Endothelial cell of umbilical vein (primary cell): ENCODE data around the gene MTSS2. TPM values are rescaled to one million over a fixed set of nuclear protein-coding genes. Genes with fewer than 3 reads are reported as not detected.

Source experiments
- BruUV-seq: library from RNA; stranded (reverse); fragments of 400-500 nt; replicated peaks from 2 replicates; lab custom pipeline; 2021; lab: Mats Ljungman, UMichigan
- CTCF ChIA-PET: fragments of 300-600, 350-600 bp; sonication (Branson Sonifier 250); formaldehyde crosslinking; loops from one replicate; lab custom pipeline; 2021; ENCODE audit warnings: antibody characterized with exemption, inconsistent platforms; lab: Charles Lee
- POLR2A ChIA-PET: fragments of 300-600, 350-600 bp; sonication (Branson Sonifier 250); formaldehyde crosslinking; loops from one replicate; lab custom pipeline; 2021; ENCODE audit warnings: antibody characterized with exemption, inconsistent platforms; lab: Charles Lee
- DNase-seq: peaks from one replicate; pipeline ENCODE4 v3.0.0-alpha.2; 2011; ENCODE audit warnings: low read depth, low spot score
- FAIRE-seq: peaks from 2 replicates; lab custom pipeline; 2011; peaks lifted over from hg19 to GRCh38; lab: Jason Lieb, UNC
- H2AFZ ChIP-seq: 2 replicates; pipeline ENCODE4 v1.6.0; 2012; ENCODE audit warnings: low read depth, low read length, control low read depth, inconsistent platforms
- H3K27ac ChIP-seq: 2 replicates; pipeline ENCODE4 v1.5.1; 2011; ENCODE audit warnings: low read depth, mild to moderate bottlenecking, control low read depth, low read length, moderate library complexity; ENCODE audit not compliant: insufficient read depth
- H3K27me3 ChIP-seq, 2 experiments: 2 replicates each; pipeline versions ENCODE4 v1.6.0 to v1.6.1; 2011; ENCODE audit warnings: low read length in 2 of 2, mixed read lengths in 1 of 2; ENCODE audit not compliant: control insufficient read depth in 2 of 2, insufficient read depth in 2 of 2
- H3K36me3 ChIP-seq, 2 experiments: 2 replicates in 1 of 2; 3 replicates in 1 of 2; pipeline ENCODE4 v1.5.1; 2011; ENCODE audit warnings: low read length in 2 of 2, mild to moderate bottlenecking in 1 of 2, moderate library complexity in 1 of 2; ENCODE audit not compliant: control insufficient read depth in 2 of 2, insufficient read depth in 2 of 2; ENCODE audit errors: extremely low read depth in 1 of 2
- H3K4me1 ChIP-seq: 3 replicates; pipeline ENCODE4 v1.5.1; 2011; ENCODE audit warnings: mild to moderate bottlenecking, low read length; ENCODE audit not compliant: control insufficient read depth, insufficient read depth; ENCODE audit errors: extremely low read depth
- H3K4me2 ChIP-seq: 2 replicates; pipeline ENCODE4 v1.6.1; 2011; ENCODE audit warnings: low read length, control low read depth, mixed read lengths; ENCODE audit not compliant: insufficient read depth
- H3K4me3 ChIP-seq, 3 experiments: fragments of 200-600 bp in 1 of 3; sonication (generic), shearing (Covaris generic) in 1 of 3; replicated peaks in 1 of 3; 2 replicates each; pipeline ENCODE4 v1.5.1; 2011 to 2016; ENCODE audit warnings: control low read depth in 3 of 3, low read length in 3 of 3, mild to moderate bottlenecking in 2 of 3, inconsistent platforms in 1 of 3, low read depth in 1 of 3, moderate library complexity in 1 of 3; ENCODE audit not compliant: insufficient read depth in 1 of 3
- H3K79me2 ChIP-seq: 2 replicates; pipeline ENCODE4 v1.6.0; 2012; ENCODE audit warnings: low read length, inconsistent platforms; ENCODE audit not compliant: control insufficient read depth, insufficient read depth
- H3K9ac ChIP-seq: replicated peaks from 2 replicates; pipeline ENCODE3; 2011; ENCODE audit warnings: low read length, control low read depth; ENCODE audit not compliant: insufficient read depth; ENCODE audit errors: extremely low read depth
- H3K9me1 ChIP-seq: replicated peaks from 3 replicates; pipeline ENCODE4 v1.6.0; 2011; ENCODE audit warnings: mild to moderate bottlenecking, low read length; ENCODE audit not compliant: control insufficient read depth, insufficient read depth; ENCODE audit errors: extremely low read depth
- H3K9me3 ChIP-seq: replicated peaks from 2 replicates; pipeline ENCODE4 v1.5.1; 2012; ENCODE audit warnings: low read length, inconsistent platforms; ENCODE audit not compliant: control insufficient read depth, insufficient read depth
- H4K20me1 ChIP-seq: replicated peaks from 2 replicates; pipeline ENCODE3; 2011; ENCODE audit warnings: mild to moderate bottlenecking, low read length; ENCODE audit not compliant: control insufficient read depth, insufficient read depth; ENCODE audit errors: extremely low read depth
- EZH2 ChIP-seq: IDR thresholded peaks from 2 replicates; pipeline ENCODE4 v1.6.1; 2012; ENCODE audit warnings: borderline replicate concordance, low read depth, mild to moderate bottlenecking, moderate library complexity, low read length, inconsistent platforms; ENCODE audit not compliant: severe bottlenecking
- FOS ChIP-seq: IDR thresholded peaks from 2 replicates; pipeline ENCODE4 v1.6.1; 2011; ENCODE audit warnings: mild to moderate bottlenecking, low read length, moderate library complexity, borderline replicate concordance; ENCODE audit not compliant: insufficient read depth
- GATA2 ChIP-seq: IDR thresholded peaks from 2 replicates; pipeline ENCODE4 v1.7.0; 2011; ENCODE audit warnings: low read depth, mild to moderate bottlenecking, moderate library complexity, mixed read lengths, low read length; ENCODE audit not compliant: insufficient read length, insufficient read depth
- JUN ChIP-seq: IDR thresholded peaks from 2 replicates; pipeline ENCODE4 v1.6.1; 2011; ENCODE audit warnings: borderline replicate concordance, low read depth; ENCODE audit not compliant: insufficient read length, insufficient read depth
- MYC ChIP-seq: IDR thresholded peaks from one replicate; pipeline ENCODE4 v1.6.1; 2011; ENCODE audit warnings: mild to moderate bottlenecking, low read depth, low read length
- POLR2A ChIP-seq: IDR thresholded peaks from 2 replicates; pipeline ENCODE4 v1.6.1; 2012; ENCODE audit warnings: low read depth, mild to moderate bottlenecking, control low read depth, low read length
- POLR2AphosphoS5 ChIP-seq: IDR thresholded peaks from 2 replicates; pipeline ENCODE4 v1.6.1; 2012; ENCODE audit warnings: low read depth, mild to moderate bottlenecking, control low read depth, low read length, moderate library complexity; ENCODE audit not compliant: insufficient read depth
- dilution Hi-C: fragments of 300-500 bp; cut with MboI; formaldehyde crosslinking; loops from one replicate; pipeline ENCODE4 v1.15.0; 2019; ENCODE audit warnings: low sequenced_read_pairs; ENCODE audit not compliant: extremely low pct_ligation_motif_present
- intact Hi-C: fragments of 100-400 bp; cut with micrococcal nuclease; formaldehyde crosslinking; loops from one replicate; pipeline ENCODE4 v1.10.0; 2022
- polyA plus RNA-seq, 4 experiments: library from polyadenylated mRNA; depleted of rRNA in 3 of 4; stranded (reverse) in 3 of 4; unstranded in 1 of 4; fragments of >200 nt; gene quantifications; 2 replicates each; pipeline versions ENCODE4 v1.2.1 to v1.2.3, GENCODE V29; 2011 to 2012; ENCODE audit warnings: missing spikeins in 1 of 4
- total RNA-seq: library from RNA; stranded (reverse); gene quantifications from 2 replicates; pipeline ENCODE4 v1.2.3, GENCODE V29; 2021
- TF ChIP-seq, protein P1 (sequence below): IDR thresholded peaks from 2 replicates; pipeline ENCODE4 v1.6.1; 2011; ENCODE audit not compliant: insufficient read depth, insufficient read length
- TF ChIP-seq, protein P2 (sequence below), 2 donors: IDR thresholded peaks; 1 replicate in 1 of 2; 2 replicates in 1 of 2; pipeline ENCODE4 v1.5.1; 2011; ENCODE audit warnings: low read length in 2 of 2, mild to moderate bottlenecking in 2 of 2, moderate library complexity in 2 of 2, control low read depth in 1 of 2, inconsistent platforms in 1 of 2, low read depth in 1 of 2; ENCODE audit not compliant: insufficient read depth in 1 of 2; ENCODE audit errors: extremely low read depth in 1 of 2

Gene MTSS2
- total and polyA plus RNA-seq, 2 donors (not counting 3 experiments of a cell fraction or from before 2014, with no cell fraction given): 38.4 to 42.3 TPM

DNA sequence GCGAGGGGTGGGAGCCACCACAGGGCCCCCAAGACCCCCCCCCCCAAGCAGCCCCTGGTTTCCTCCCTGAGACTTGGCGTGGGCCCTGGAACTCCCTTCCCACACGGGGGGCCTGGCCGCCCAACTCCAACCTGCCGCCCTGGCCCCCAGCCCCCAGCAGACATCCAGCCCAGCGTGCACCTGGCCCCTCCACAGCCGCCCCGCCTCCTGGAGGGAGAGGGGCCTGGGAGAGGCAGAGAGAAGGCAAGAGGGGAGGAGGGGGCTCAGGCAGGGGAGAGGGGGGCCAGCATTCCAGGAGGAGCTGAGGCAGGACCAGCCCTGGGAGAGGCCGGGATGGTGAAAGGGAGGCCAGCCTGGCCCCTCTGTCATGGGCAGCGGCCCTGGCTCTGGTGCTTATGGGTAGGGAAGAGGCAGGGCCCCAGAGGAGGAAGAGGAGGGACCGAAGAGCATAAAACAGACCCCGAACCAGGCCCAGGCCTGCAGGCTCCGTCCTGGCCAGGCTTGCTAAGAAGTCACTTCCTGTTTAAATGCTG is 22.8 kb downstream of the MTSS2 start:
- dilution Hi-C loops: loop anchor here (25.0 kb wide), 1 partner anchor 126 kb away; no protein-coding TSS in a partner anchor
- Histone ChIP-seq H3K9me3 (no peaks in the 10 kb centered on the region), H3K27me3 (no peaks in the 10 kb centered on the region), H3K4me1 (peaks cover 3% of the 10 kb centered on the region), H4K20me1 (no peaks in the 10 kb centered on the region), H3K4me3 (no peak overlapping the region), H3K9ac (no peak overlapping the region), H3K27ac (no peak overlapping the region), H3K79me2 (no peaks in the 10 kb centered on the region), H2AFZ (no peak overlapping the region), H3K4me2 (no peak overlapping the region), H3K36me3 (peaks cover 4 to 22% of the 10 kb centered on the region in 2 experiments), H3K9me1 (no peaks in the 10 kb centered on the region)
- ChIA-PET POLR2A (no interaction called here), CTCF (interaction anchor here (1.7 kb wide), 1 partner anchor 9 kb away, joined by 6 read pairs; no protein-coding TSS in a partner anchor)
- intact Hi-C loops: no loop called here
- TF ChIP-seq POLR2AphosphoS5 (no peak), JUN (no peak), FOS (no peak), EZH2 (no peak), POLR2A (no peak), GATA2 (no peak), MYC (no peak)
- TF ChIP-seq, protein P1, sequence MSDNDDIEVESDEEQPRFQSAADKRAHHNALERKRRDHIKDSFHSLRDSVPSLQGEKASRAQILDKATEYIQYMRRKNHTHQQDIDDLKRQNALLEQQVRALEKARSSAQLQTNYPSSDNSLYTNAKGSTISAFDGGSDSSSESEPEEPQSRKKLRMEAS: no peak
- TF ChIP-seq, protein P2, sequence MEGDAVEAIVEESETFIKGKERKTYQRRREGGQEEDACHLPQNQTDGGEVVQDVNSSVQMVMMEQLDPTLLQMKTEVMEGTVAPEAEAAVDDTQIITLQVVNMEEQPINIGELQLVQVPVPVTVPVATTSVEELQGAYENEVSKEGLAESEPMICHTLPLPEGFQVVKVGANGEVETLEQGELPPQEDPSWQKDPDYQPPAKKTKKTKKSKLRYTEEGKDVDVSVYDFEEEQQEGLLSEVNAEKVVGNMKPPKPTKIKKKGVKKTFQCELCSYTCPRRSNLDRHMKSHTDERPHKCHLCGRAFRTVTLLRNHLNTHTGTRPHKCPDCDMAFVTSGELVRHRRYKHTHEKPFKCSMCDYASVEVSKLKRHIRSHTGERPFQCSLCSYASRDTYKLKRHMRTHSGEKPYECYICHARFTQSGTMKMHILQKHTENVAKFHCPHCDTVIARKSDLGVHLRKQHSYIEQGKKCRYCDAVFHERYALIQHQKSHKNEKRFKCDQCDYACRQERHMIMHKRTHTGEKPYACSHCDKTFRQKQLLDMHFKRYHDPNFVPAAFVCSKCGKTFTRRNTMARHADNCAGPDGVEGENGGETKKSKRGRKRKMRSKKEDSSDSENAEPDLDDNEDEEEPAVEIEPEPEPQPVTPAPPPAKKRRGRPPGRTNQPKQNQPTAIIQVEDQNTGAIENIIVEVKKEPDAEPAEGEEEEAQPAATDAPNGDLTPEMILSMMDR (IDR thresholded peaks at IDR 0.05; ENCODE audit: extremely low read depth in 1 of 2, insufficient read depth in 1 of 2, low read depth in 1 of 2, low read length in 2 of 2): no peak
- DNase-seq (no peak), FAIRE-seq (no peak)
- BruUV-seq: no TSS peak
